Natural killer cell treated with Interleukin-12 subunit alpha and Interleukin-12 subunit beta and Interleukin-15 and Interleukin-18, amount 100 ng/mL, for 72 hours (primary cell): ENCODE measurements around the gene SEMA3A. TPM values are rescaled to one million over a fixed set of nuclear protein-coding genes. Genes with fewer than 3 reads are reported as not detected.

Experiments
- ATAC-seq, 2 donors: fragments of 150-1000 bp; cut with Tn5 transposase in 1 of 2; sonication (Bioruptor Pico), chemical (Tn5 transposase) in 1 of 2; 2 replicates each; pipeline ENCODE4 v1.10.0; 2021
- DNase-seq: peaks from one replicate; pipeline ENCODE4 v3.0.0; 2022; ENCODE audit warnings: low spot score
- H3K27ac Mint-ChIP-seq, 2 donors: 1 replicate in 1 of 2; 2 replicates in 1 of 2; pipeline ENCODE4 v1.8.0; 2022; ENCODE audit warnings: mixed read lengths in 2 of 2, mild to moderate bottlenecking in 1 of 2, moderate library complexity in 1 of 2
- H3K27me3 Mint-ChIP-seq, 2 donors: 1 replicate in 1 of 2; 2 replicates in 1 of 2; pipeline ENCODE4 v1.8.0; 2022; ENCODE audit warnings: mixed read lengths in 2 of 2
- H3K36me3 Mint-ChIP-seq: one replicate; pipeline ENCODE4 v1.8.0; 2022; ENCODE audit warnings: mixed read lengths
- H3K4me1 Mint-ChIP-seq, 2 donors: 1 replicate in 1 of 2; 2 replicates in 1 of 2; pipeline ENCODE4 v1.8.0; 2022; ENCODE audit warnings: low read depth in 2 of 2, mixed read lengths in 2 of 2, mild to moderate bottlenecking in 1 of 2
- H3K4me3 Mint-ChIP-seq: one replicate; pipeline ENCODE4 v1.8.0; 2022; ENCODE audit warnings: mixed read lengths
- H3K9me3 Mint-ChIP-seq: 2 replicates; pipeline ENCODE4 v1.8.0; 2022; ENCODE audit warnings: mixed read lengths
- total RNA-seq, 2 donors: library from RNA; stranded (reverse); gene quantifications; one replicate each; pipeline ENCODE4 v1.2.3, GENCODE V29; 2022

SEMA3A gene
- total RNA-seq, 2 donors from 2014 or later = 4.0 to 5.0 TPM

GRCh38 chr7:84190016-84190705, 4.4 kb downstream of the SEMA3A start:
- ATAC-seq = no peak
- Mint-ChIP-seq H3K36me3 (no peaks in the 10 kb centered on the region), H3K27ac (no peak overlapping the region), H3K4me1 (peaks cover 0 to 7% of the 10 kb centered on the region in 2 donors), H3K9me3 (no peaks in the 10 kb centered on the region), H3K27me3 (no peaks in the 10 kb centered on the region), H3K4me3 (no peak overlapping the region)
- DNase-seq = no peak

GRCh38 chr7:84188786-84189405, 5.7 kb downstream of the SEMA3A start:
- Mint-ChIP-seq H3K27ac (no peak overlapping the region), H3K4me3 (no peak overlapping the region), H3K36me3 (no peaks in the 10 kb centered on the region), H3K9me3 (peaks cover 4% of the 10 kb centered on the region), H3K4me1 (no peaks in the 10 kb centered on the region), H3K27me3 (no peaks in the 10 kb centered on the region)
- DNase-seq (no peak), ATAC-seq (no peak)

GRCh38 chr7:84187813-84188510, 6.6 kb downstream of the SEMA3A start:
- Mint-ChIP-seq H3K27me3 (no peaks in the 10 kb centered on the region), H3K9me3 (peaks cover 4% of the 10 kb centered on the region), H3K36me3 (no peaks in the 10 kb centered on the region), H3K27ac (no peak overlapping the region), H3K4me1 (no peaks in the 10 kb centered on the region), H3K4me3 (no peak overlapping the region)
- DNase-seq = no peak
- ATAC-seq = no peak

DNA sequence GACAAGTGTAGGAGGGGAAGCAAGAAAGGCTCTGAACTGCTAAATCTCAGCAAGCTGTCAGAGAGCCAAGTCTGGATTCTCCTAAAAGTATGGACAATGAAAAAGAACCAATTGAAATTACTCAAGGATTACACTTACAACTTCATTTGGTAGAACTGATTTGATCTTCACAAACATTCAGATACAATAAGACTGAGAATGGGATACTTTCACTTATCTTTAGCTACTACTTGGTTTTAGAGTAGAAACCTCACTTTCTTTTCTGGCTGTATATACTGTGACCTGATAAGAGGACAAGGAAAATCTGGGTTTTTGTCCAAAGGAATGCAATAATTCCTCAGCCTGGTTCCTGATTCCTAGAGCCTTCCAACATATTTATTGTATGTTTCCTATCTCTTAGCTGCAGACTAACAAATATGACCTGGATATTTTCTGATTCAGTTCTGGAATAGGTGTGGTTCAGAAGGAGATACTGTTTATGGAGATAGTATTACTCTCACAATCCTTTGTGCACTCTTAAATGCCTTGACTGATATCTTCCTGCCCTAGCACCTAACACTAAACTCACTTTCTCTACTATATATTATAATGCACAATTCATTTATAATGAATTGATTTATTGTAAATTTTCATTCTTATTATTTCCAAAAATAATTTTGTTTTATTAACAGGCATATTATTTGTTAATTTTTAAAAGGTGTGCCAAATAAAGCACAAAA, 7.3 kb downstream of the SEMA3A start:
- H3K36me3 Mint-ChIP-seq = no peaks in the 10 kb centered on the region
- H3K4me1 Mint-ChIP-seq = no peaks in the 10 kb centered on the region
- H3K27ac Mint-ChIP-seq = no peak overlapping the region
- H3K27me3 Mint-ChIP-seq = no peaks in the 10 kb centered on the region
- ATAC-seq (no peak), DNase-seq (no peak)
- peaks cover 4% of the 10 kb centered on the region for H3K9me3 Mint-ChIP-seq
- no peak overlapping the region for H3K4me3 Mint-ChIP-seq

- no peak for DNase-seq
- H3K27me3 Mint-ChIP-seq = no peaks in the 10 kb centered on the region
- no peak for ATAC-seq
- H3K36me3 Mint-ChIP-seq = no peaks in the 10 kb centered on the region
- H3K27ac Mint-ChIP-seq = no peak overlapping the region
- no peak overlapping the region for H3K4me3 Mint-ChIP-seq
- peaks cover 4% of the 10 kb centered on the region for H3K9me3 Mint-ChIP-seq
- H3K4me1 Mint-ChIP-seq = no peaks in the 10 kb centered on the region
Measured at GRCh38 chr7:84183741-84184140, 10.8 kb downstream of the SEMA3A start.

- Mint-ChIP-seq H3K27me3 (no peaks in the 10 kb centered on the region), H3K9me3 (peaks cover 4% of the 10 kb centered on the region), H3K27ac (no peak overlapping the region), H3K4me1 (no peaks in the 10 kb centered on the region), H3K4me3 (no peak overlapping the region), H3K36me3 (no peaks in the 10 kb centered on the region)
- ATAC-seq = no peak
- DNase-seq = no peak
Measured at GRCh38 chr7:84182301-84182700, 12.3 kb downstream of the SEMA3A start.

DNA sequence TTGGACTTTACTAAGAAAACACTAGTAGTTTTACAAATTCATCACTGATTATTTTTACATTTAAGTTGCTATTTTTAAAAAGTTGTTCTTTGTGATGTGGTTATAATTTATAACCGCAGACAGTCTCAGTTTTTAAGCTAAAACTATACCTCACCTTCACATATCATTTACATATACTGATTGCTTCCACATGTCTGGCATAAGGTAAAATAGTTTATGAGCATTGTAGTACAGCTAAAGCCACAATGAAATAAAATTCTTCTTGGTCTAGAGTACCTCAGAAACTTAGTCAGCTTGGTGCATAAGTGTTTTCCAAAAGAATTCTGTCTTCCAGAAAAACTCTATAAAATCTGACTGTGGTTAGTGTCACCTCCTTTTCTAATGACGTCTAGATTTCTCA, 13.0 kb downstream of the SEMA3A start:
- Mint-ChIP-seq H3K27me3 (no peaks in the 10 kb centered on the region), H3K4me1 (no peaks in the 10 kb centered on the region), H3K9me3 (peaks cover 4% of the 10 kb centered on the region), H3K4me3 (no peak overlapping the region), H3K27ac (no peak overlapping the region), H3K36me3 (no peaks in the 10 kb centered on the region)
- ATAC-seq = no peak
- DNase-seq = no peak

GRCh38 chr7:84177758-84178412, 16.7 kb downstream of the SEMA3A start:
- H3K27ac Mint-ChIP-seq = no peak overlapping the region
- H3K4me3 Mint-ChIP-seq = no peak overlapping the region
- no peaks in the 10 kb centered on the region for H3K9me3 Mint-ChIP-seq
- ATAC-seq (no peak), DNase-seq (no peak)
- no peaks in the 10 kb centered on the region for H3K4me1 Mint-ChIP-seq
- no peaks in the 10 kb centered on the region for H3K27me3 Mint-ChIP-seq
- no peaks in the 10 kb centered on the region for H3K36me3 Mint-ChIP-seq

GRCh38 chr7:84176716-84177115, 17.9 kb downstream of the SEMA3A start:
- H3K27me3 Mint-ChIP-seq = no peaks in the 10 kb centered on the region
- H3K36me3 Mint-ChIP-seq = no peaks in the 10 kb centered on the region
- no peaks in the 10 kb centered on the region for H3K4me1 Mint-ChIP-seq
- no peak for DNase-seq
- H3K27ac Mint-ChIP-seq = no peak overlapping the region
- no peak overlapping the region for H3K4me3 Mint-ChIP-seq
- H3K9me3 Mint-ChIP-seq = no peaks in the 10 kb centered on the region
- no peak for ATAC-seq

- DNase-seq (no peak), ATAC-seq (no peak)
- no peaks in the 10 kb centered on the region for H3K4me1 Mint-ChIP-seq
- H3K27ac Mint-ChIP-seq = no peak overlapping the region
- no peaks in the 10 kb centered on the region for H3K27me3 Mint-ChIP-seq
- no peaks in the 10 kb centered on the region for H3K36me3 Mint-ChIP-seq
- no peak overlapping the region for H3K4me3 Mint-ChIP-seq
- no peaks in the 10 kb centered on the region for H3K9me3 Mint-ChIP-seq
Measured at GRCh38 chr7:84175461-84175860, 19.1 kb downstream of the SEMA3A start.

- no peak for ATAC-seq
- Mint-ChIP-seq H3K4me1 (no peaks in the 10 kb centered on the region), H3K9me3 (peaks cover 3% of the 10 kb centered on the region), H3K27ac (no peak overlapping the region), H3K4me3 (no peak overlapping the region), H3K36me3 (no peaks in the 10 kb centered on the region), H3K27me3 (no peaks in the 10 kb centered on the region)
- no peak for DNase-seq
Measured at GRCh38 chr7:84170646-84171045, 23.9 kb downstream of the SEMA3A start.

- no peak overlapping the region for H3K27ac Mint-ChIP-seq
- H3K27me3 Mint-ChIP-seq = no peaks in the 10 kb centered on the region
- H3K4me3 Mint-ChIP-seq = no peak overlapping the region
- DNase-seq (no peak), ATAC-seq (no peak)
- peaks cover 3% of the 10 kb centered on the region for H3K9me3 Mint-ChIP-seq
- no peaks in the 10 kb centered on the region for H3K4me1 Mint-ChIP-seq
- no peaks in the 10 kb centered on the region for H3K36me3 Mint-ChIP-seq
Measured at GRCh38 chr7:84162584-84162983, 32.0 kb downstream of the SEMA3A start.

DNA sequence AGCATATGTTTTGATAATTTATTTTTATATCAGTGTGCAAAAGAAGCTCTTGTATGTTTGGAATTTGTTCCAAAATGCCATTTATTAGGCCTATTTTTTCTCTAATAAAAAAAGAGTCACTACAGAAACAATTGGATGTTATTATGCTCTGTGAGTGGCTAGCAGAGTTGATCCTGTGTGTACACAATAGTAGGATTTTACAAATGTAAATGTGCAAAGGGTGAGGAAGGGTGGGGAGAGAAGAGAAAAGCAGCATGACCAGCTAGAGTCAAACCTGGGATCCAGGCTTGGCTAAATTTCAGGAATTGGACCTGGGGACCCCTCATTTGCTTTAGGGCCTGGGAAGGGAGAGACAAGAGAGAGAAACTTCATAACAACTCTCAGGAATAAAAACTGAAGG, 32.5 kb downstream of the SEMA3A start:
- H3K4me1 Mint-ChIP-seq = no peaks in the 10 kb centered on the region

More for the DNA sequence above, 32.5 kb downstream of the SEMA3A start:
- H3K4me3 Mint-ChIP-seq = no peak overlapping the region
- no peak overlapping the region for H3K27ac Mint-ChIP-seq
- H3K36me3 Mint-ChIP-seq = no peaks in the 10 kb centered on the region
- H3K27me3 Mint-ChIP-seq = no peaks in the 10 kb centered on the region
- no peak for ATAC-seq
- no peak for DNase-seq
- H3K9me3 Mint-ChIP-seq = no peaks in the 10 kb centered on the region
